Left renal pelvis (tissue), 4 donors: ENCODE measurements around the gene RUBCNL. TPM values are rescaled to one million over a fixed set of nuclear protein-coding genes. Genes with fewer than 3 reads are reported as not detected.
"Not testable (repeated sequence)": the region's sequence is repeated elsewhere in the genome, so short reads cannot be mapped to it uniquely, and the experiment has no call there.

Experiments
- DNase-seq, 4 donors: peaks; one replicate each; pipeline ENCODE4 v3.0.0-alpha.2; 2013; ENCODE audit warnings: low read depth in 4 of 4, low spot score in 3 of 4
- polyA plus RNA-seq, 4 donors: library from polyadenylated mRNA; unstranded; fragments of 120-200 nt; gene quantifications; one replicate each; pipeline ENCODE4 v1.2.1, GENCODE V29; 2013; ENCODE audit not compliant: insufficient read length in 4 of 4

Gene RUBCNL, protein sequence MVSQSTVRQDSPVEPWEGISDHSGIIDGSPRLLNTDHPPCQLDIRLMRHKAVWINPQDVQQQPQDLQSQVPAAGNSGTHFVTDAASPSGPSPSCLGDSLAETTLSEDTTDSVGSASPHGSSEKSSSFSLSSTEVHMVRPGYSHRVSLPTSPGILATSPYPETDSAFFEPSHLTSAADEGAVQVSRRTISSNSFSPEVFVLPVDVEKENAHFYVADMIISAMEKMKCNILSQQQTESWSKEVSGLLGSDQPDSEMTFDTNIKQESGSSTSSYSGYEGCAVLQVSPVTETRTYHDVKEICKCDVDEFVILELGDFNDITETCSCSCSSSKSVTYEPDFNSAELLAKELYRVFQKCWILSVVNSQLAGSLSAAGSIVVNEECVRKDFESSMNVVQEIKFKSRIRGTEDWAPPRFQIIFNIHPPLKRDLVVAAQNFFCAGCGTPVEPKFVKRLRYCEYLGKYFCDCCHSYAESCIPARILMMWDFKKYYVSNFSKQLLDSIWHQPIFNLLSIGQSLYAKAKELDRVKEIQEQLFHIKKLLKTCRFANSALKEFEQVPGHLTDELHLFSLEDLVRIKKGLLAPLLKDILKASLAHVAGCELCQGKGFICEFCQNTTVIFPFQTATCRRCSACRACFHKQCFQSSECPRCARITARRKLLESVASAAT
- polyA plus RNA-seq: 1 to 10 TPM; 2.0 to 2.7 (median 2.4) TPM

- no peak for DNase-seq
Observed at GRCh38 chr13:46387064-46387851, at the start of gene RUBCNL. TSS of gene RUBCNL (minus strand) at chr13:46387252. CDS start at chr13:46372475, 14,777 bp downstream.

DNA sequence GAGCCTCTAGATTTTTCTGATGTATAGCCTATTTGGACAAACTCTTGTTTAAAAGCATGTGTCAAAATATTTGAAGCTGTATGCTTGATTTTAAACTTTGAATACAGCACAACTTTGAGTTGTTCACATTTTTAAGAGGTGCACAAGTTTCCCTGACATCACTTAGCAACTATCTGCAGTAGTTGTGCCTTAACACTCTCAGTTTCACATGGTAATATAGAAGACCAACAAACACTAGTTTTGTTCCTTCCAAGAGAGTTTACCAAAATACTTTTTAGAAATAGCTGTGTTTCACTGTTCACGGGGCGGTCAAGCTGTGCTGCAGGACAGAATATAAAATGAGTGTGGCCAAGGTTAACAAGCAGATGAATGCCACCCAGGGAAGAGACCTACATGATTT lies 42.5 kb upstream of the RUBCNL start:
- DNase-seq: not testable (repeated sequence)

DNA sequence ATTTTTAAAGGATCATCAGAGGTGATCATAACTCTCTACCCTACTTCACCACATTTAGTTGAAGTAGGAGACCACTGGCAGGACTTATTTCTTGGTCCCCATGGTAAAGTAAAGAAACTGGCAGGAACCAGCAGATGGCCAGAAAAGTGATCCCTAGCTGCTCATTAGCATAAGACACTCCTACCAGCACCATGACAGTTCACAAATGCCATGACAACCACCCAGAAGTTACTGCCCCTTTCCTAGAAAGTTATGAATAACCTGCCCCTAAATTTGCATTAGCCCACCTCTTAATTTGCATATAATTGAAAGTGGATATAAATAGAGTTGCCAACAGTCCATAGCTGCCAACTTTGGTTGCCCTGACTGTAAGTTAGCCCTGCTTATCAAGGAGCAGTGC lies 18.4 kb upstream of the RUBCNL start:
- no peak for DNase-seq

DNA sequence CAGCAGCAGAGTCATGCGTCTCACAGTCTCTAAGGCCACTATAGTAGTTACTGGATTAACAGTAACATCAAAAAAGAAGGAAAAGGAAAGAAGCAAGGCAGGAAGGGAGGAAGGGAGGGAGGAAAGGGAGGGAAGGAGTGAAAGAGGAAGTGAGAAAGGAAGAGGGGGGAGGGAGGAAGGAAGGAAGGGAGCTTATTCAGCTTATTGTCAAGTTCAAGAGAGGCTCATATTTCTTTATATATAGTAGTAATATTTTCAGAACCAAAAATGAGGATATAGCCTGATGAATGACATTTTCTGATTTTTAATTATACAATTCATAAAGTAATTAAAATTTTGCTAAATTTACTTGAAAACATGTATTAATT lies 17.7 kb upstream of the RUBCNL start:
- no peak for DNase-seq

GRCh38 chr13:46403851-46404732 lies 17.0 kb upstream of the RUBCNL start:
- DNase-seq: no peak

GRCh38 chr13:46402178-46402577 lies 15.1 kb upstream of the RUBCNL start:
- DNase-seq: no peak

- DNase-seq: no peak
Observed at GRCh38 chr13:46401432-46401831, 14.4 kb upstream of the RUBCNL start.

DNA sequence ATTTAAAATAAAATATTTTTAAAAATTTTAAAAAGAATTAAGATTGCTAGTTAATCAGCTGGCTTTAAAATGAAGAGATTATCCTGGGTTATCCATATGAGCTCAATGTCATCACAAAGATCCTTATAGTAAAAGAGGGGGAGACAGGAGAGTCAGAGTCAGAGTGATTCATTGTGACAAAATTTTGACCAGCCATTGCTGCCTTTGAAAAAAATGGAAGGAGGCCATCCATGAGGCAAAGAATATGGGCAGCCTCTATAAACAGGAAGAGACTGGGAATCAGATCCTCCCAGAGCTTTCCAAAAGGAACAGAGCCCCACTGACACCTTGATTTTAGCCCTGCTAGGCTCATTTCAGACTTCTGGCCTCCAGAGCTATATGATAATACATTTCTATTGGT lies 9.3 kb upstream of the RUBCNL start:
- no peak for DNase-seq

DNA sequence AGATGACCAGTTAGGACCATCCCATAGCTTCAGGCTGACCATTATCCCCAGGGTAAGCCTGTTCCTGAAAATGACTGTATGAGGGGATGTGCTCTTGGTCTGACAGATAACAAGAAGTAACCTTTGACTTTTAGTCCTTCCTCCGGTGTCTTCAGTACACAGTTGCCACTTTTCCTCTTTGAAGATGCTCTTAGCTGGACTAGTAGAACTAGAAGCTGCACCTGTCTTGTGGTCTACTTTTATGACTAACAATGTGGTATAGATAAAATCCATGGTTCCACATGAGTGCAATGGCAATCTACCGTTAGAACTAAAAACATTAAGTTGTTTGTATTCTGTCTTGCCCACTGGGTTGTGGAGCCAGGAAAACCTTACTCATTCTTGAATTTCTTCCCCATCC lies 5.9 kb upstream of the RUBCNL start:
- DNase-seq: no peak

DNA sequence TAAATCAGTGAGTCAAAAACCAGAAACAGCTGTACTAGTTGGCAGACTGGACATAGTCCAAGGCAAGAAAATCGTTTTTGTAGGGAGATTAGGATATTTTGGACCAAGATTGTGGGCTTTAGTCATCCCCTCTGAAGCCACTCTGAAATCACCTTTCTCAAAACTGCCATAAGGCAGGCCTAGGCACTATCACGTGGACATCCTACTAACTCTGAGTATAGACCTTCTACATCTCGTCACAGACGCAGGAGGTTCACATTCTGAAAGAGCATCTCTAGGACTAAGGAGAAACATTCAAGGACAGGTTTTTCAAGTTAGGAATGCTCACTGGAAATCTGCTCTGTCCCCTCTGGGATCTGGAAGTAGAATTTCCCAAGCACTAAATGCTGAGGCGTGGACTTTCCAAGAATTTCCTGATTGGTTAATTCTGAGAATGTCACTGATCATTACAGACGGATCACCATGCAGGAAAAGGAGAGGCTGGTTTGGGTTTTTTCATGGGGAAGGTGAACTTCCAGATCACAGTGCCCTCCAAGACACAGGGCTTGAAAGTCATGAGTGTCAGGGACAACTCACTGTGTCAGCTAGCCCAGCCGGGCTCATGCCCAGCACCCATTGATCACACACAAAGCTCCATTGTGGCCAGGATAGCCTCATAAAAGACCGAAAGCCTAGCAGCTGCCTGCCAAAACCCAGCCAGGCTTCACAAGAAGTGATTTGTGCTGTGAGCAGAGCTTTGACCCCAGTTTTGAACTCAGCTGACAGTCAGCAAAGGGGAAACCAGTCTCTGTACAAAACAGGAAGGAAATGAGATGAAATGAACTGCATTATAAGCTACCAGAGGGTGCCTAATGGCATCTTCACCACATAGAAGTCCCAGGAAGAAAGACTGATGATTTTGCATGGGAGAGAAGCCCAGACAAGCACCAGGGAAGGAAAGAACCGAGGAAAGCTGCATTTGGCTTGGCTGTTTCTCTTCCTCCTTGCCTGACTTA lies 2.7 kb upstream of the RUBCNL start:
- no peak for DNase-seq

GRCh38 chr13:46388846-46389245 lies 1.8 kb upstream of the RUBCNL start:
- DNase-seq: no peak

GRCh38 chr13:46388308-46388707 lies 1.3 kb upstream of the RUBCNL start:
- DNase-seq: no peak

DNA sequence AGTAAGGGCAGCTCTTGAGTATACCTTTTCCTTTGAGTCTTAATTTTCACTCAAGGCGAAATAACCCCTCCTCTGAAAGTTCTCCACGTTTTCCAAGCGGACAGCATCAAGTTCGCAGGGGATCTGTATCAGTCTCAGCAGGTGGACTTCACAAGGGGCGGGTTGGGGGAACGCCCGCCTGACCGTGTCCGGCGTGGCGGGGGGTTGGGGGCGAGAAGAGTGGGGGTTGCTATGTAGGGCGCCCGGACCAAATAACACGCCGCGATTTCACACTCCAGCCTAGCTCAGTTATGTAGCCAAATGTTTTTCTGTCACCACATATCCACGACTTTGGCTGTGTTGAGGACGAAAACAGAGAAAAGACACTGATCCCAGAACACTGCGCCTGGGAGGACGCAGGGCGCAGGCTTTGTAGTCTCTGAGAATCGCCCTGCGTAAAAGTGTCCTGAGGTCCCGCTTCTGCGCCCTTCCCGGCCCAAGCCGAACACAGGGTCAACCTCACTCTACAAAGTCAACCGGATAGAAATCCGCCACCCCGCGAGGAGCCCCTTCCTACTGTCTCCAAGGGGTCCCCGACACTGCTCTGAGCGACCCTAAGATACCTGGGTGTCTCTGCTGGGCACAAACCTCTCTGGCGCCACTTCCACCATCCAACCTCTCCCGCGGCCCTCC lies 524 bp downstream of the RUBCNL start:
- no peak for DNase-seq

GRCh38 chr13:46385946-46386345 lies 1.1 kb downstream of the RUBCNL start:
- no peak for DNase-seq

GRCh38 chr13:46383383-46383782 lies 3.7 kb downstream of the RUBCNL start:
- no peak for DNase-seq

DNA sequence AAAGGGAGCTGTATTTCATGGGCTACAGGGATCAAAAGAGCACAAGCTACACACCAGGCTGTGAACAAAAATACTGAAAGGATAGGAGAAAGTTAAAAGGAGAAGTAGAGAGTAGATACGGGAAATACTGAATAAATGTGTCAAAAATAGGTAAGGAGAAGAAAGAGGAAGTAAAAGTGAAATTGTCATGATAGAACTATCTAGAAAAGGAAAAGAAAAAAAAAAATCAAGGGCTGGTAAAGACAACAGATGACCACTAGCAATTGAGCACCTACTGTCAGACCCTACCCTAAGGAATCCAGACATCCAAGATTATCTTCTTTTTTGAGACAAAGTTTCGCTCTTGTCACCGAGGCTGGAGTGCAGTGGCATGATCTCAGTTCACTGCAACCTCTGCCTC lies 4.8 kb downstream of the RUBCNL start:
- DNase-seq: no peak

DNA sequence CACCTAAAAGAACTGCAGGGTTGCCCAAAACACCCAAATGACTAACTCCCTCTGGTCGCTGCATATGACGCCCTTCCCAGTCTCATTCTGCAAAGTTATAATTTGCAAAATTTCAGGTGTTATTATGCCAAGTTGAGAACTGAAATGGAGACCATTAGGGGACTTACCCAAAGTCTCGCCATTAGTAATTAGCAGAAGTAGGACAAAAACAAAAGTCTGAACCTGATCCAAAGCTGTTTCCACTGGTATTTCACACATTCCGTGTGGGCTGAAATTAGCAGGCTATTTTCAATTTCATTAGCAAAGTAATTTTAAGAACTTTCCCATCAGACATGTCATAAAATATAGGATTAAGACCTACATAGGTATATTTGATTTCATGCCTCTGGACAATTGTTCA lies 6.8 kb downstream of the RUBCNL start:
- no peak for DNase-seq

- no peak for DNase-seq
Observed at GRCh38 chr13:46379611-46380010, 7.4 kb downstream of the RUBCNL start.

- no peak for DNase-seq
Observed at GRCh38 chr13:46378411-46378810, 8.6 kb downstream of the RUBCNL start.
